Colon (tissue), 2 donors: ENCODE measurements around the gene NUP160.
"Not testable (repeated sequence)": the region's sequence is repeated elsewhere in the genome, so short reads cannot be mapped to it uniquely, and the experiment has no call there.

ENCODE experiments used
- FAIRE-seq: peaks from 2 replicates; lab custom pipeline; 2012; peaks lifted over from hg19 to GRCh38; lab: Jason Lieb, UNC
- donor health status: control.
- donor health status: control.

The NUP160 gene

DNA sequence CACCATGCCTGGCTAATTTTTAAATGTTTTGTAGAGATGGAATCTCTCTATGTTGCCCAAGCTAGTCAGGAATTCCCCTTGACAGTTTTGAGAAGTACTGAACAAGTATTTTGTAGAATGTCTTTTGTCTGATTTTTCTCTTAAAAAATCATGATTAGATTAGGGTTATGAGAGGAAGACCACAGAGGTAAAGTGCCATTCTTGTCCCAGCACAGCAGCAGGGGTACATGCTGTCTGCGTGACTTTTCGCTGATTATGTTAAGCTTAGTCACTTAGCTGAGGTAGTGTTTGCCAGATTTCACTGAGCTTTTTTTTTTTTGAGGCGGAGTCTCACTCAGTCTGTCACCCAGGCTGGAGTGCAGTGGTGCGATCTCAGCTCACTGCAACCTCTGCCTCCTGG is 13.6 kb upstream of the NUP160 start:
- no peak for FAIRE-seq

DNA sequence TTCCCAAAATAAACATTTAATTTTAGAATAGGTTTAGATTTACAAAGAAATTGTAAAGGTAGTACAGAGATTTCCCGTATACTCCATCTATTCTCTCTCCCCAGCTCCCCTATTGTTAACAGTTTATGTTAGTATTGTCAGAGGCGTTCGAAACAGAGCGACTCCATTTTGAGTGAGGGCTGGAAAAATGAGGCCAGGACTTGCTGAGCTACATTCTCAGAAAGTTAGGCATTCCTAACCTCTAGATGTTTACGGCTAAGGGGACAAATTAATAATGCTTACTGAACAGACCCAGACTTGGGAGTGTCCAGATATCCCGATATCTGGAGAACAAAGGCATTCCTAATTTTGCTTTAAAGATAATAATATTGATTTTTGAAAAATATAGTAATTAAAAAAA is 12.4 kb upstream of the NUP160 start:
- FAIRE-seq = no peak

DNA sequence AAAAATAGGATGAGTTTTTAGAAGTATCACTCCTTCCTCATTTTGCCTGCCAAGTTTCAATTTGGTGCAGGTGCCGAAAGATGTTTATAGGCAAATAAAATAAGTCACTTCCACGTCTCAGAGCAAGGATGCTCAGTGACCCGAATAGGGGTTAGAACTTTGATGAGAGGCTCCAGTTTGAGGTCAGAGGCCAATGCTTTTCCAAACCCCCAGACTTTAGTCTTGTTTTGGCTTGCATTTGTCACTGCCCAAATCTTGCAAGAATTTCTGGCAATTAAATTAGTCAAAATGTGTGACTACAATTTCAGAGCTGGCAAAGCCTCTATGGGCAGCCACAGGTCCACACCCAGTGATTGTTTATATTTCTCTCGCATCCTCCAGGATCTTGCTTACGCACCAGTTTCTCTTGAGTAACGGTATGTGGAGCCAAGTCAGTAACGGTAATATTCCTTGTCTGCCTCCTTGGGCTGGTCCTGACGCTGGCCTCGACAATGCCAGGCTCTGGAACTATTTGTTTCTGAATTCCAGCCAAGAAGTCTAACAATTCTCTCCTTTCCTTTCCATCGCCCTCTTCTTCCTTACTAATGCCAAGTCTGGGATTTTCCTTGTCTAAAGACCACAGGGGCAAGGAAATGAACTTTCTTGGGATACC is 9.9 kb upstream of the NUP160 start:
- no peak for FAIRE-seq

DNA sequence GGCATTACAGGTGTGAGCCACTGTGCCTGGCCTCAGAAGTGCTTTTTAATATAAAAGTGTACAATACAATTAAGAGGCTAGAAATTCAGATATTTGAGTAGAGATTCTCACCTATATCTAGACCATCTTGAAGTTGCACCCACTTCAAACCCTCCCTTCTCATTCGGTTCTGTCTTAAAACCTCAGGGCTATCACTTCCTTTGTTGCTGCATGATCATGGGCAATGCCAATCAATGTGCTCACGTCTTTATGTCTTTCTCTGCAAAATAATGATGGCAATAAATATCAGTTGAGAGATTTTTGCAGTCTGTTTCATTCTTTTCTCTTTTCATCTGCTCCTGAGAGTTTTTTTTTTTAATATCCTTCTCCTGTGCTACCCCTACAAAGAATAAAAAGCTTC is 9.3 kb upstream of the NUP160 start:
- no peak for FAIRE-seq

DNA sequence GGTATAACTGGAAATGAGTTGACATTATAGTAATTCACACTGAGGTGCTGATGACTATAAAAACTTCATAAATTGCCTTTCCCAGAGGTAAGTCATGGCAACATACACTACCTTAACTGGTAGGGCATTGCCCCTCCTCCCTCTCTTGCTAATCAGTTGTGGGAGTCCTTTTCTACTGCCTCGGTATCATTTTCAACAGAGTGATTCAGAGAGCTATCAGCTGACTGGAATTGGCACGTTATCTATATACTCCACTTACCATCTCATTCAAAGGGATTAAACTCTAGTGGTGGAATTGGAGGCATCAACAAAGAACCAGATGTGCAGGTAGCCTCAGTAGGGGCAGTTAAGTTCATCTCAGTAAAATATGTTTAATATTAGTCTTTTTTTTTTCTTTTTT is 8.0 kb upstream of the NUP160 start:
- no peak for FAIRE-seq

DNA sequence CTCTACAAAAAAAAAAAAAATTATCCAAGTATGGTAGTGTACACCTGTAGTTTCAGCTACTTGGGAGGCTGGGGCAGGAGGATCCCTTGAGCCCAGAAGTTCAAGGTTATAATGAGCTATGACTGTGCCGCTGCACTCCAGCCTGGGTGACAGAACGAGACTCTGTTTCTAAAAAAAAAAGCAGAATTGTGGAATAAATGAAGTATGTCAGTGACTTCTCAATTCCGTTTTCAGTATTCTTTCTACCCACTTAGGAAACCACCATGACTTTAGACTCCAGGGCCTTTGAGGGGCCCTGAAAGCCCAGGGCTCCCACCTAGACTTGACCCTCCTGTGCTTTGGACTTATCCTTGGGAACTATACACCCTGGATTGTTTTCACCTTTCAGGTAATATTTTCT is 6.5 kb upstream of the NUP160 start:
- no peak for FAIRE-seq

DNA sequence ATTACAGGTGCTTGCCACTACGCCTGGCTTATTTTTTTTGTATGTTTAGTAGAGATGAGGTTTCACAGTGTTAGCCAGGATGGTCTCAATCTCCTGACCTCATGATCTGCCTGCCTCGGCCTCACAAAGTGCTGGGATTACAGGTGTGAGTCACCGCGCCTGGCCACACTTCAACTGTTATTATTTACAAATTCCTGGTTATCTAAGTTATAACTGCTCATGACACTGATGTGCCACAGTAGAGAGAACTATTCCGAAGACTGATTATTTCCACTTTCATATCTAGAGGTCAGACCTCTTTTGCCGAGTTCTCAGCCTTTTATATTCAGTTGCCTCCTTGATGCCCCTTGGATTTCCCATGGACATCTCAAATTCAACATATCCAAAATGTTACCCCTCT is 3.9 kb upstream of the NUP160 start:
- FAIRE-seq = no peak

DNA sequence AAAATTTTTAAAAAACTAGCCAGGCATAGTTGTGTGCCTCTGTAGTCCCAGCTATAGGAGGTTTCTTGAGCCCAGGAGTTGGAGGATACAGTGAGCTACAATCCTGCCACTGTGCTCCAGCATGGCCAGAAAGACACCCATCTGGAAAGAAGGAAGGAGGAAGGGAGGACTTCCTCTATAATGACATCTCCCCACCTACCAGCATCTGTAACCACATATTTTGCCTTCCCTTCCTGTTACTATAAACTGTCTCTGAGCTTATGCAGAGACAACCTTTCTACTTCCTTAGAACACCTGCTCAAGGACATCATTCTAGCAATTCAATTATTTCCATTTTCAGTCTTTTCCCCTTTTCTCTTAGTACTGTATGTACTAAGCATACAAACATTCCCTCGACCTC is 2.2 kb upstream of the NUP160 start:
- FAIRE-seq = no peak

DNA sequence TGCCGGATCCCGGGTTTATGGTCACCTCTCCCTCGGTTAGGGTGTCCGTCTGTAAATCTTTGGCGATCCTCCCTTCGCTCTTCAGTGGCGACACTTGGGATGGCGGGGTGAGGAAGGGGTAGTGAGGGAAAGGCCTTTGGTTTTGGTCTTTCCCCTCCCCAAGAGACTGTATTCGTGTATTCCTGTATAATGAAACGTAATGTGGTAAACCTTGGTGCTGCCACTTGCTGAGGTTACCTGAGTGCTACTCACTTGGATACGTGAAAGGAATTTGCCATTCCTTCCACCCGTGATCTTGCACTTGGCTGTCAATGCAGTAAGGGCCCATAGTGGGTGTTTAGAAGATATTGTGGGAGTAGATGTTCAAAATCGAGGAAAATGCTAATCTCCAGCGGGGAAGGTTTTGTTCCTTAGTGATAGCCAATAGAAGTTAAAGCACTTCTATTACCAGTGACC is 578 bp upstream of the NUP160 start:
- FAIRE-seq = no peak

DNA sequence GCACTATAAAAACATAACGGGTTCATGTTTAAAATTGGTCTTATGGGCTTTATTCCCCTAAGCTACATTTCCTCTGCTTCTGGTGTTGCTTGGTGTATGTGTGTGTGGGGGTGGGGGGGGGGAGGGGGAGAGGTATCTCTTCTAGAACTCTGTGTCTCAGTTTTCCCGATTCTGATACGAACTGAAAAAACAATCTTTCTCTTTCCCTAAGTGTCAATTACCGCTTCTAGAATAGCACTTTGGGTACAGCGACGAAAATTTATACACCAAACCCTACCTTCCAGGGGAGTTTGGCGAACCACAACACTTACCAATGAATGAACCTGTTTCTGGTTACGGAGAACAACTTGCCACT is 636 bp downstream of the NUP160 start:
- FAIRE-seq = no peak

DNA sequence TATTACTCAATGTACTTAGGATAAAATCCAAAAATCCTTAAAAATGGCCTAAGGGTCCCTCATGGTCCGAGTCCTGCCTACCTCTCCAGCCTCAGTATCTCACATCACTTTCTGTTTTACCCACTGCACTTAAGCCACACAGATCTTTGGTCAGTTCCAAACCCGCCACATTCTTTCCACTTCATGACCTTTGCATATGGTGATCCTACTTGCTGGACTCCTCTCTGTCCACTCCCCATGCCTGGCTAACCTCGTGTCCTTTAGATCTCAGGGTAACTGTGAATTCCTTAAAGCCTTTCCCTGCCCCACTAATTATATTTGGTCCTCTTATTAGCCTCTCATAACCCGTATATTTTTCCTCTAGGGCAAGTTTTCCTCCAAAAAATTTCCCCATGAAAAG is 1.2 kb downstream of the NUP160 start:
- FAIRE-seq = no peak

DNA sequence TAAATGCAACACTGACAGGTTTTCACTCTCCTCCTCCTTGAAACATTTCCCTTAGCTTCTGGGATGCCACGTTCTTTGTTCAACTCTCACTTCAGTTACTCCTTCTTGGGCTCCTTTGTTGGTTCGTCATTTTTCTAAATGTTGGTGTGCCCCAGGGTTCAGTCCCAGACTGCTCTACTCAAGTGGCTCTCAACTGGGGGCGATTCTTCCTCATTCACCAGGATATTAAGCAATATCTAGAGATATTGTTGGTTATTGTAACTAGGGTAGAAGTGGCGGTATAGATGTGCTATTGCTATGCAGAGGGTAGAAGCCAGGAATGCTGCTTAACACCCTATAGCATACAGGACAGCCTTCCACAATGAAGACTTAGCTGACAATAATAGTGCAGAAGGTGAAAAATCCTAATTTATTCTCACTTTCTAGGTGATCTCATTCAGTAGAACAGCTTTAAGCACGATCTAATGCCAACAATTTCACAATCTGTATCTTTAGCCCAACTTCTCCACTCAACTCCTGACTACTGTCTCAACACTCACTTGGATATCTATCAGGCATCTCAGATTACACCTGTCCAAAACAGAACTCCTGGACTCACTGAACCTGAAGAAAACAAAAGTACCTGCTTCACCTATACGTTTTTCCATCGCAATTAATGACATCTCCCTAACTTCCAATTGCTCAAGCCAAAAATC is 4.6 kb downstream of the NUP160 start:
- no peak for FAIRE-seq

DNA sequence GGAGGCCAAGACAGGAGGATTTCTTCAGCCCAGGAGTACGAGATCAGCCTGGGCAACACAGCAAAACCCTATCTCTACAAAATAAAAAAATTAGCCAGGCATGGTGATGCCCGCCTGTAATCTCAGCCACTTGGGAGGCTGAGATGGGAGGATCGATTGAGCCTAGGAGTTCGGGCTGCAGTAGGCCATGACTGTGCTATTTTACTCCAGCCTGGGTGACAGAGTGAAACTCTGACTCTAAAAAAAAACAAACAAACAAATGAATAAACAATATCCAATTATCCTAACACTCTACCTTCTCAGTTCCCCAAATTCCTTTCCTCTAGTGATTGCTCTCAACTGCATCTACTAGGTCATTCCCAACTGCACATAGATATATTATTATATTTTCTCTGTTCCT is 5.4 kb downstream of the NUP160 start:
- no peak for FAIRE-seq

DNA sequence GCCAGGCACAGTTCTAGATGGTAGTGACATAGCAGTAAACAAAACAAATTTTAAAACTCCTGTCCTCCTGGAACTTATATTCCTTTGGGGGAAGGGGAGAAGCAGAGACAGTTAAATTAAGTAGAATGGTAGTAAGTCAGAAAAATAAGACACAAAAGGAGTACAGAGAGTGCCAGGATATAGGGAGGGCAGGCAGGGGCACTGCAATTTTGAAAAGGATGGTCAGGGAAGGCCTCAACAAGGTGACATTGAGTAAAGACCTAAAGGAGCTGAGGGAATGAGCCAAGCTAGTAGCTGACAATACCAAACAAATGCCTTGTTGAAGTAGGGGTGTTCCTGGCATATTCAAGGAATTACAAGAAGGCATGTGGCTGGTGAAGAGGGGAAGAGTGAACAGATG is 10.2 kb downstream of the NUP160 start:
- FAIRE-seq = no peak

DNA sequence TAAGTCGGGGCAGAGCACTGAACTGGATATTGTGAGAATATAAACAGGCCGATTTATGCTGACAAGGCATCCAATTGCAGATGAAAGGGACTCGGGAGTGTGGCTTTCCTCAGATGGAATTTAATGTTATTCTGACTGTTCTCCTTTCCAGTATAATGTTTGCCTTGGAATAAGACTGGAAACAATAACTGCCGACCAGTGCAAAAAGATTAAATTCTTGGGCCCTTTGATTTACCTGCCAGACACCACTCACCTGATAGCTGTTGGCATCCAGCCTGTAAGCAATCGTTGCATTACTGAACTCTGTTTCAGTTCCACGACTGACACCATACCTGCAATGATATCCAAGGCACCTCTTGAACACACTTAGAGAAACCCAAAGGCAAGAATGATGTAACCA is 10.9 kb downstream of the NUP160 start:
- FAIRE-seq = no peak

DNA sequence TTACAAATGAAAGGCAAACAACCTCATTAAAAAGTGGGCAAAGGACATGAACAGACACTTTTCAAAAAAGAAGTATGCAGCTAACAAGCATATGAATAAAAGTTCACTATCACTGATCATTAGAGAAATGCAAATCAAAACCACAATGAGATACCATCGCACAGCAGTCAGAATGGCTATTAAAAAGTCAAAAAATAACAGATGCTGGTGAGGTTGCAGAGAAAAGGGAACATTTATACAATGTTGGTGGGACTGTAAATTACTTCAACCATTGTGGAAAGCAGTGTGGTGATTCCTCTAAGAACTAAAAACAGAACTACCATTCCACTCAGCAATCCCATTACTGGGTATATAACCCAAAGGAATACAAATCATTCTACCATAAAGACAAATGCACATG is 18.1 kb downstream of the NUP160 start:
- not testable (repeated sequence) for FAIRE-seq

DNA sequence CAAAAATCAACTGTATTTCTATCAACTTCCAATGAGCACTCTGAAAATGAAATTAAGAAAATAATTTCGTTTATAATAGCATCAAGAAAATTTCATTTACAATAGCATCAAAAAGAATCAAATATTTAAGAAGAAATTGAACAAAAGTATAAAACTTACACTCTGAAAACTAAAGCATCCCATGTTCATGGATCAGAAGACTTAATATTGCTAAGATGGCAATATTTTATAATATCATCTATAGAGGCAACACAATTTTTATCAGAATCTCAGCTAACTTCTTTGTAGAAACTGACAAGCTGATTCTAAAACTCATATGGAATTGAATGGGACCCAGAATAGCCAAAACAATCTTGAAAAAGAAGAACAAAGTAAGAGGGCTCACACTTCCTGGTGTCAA is 19.9 kb downstream of the NUP160 start:
- no peak for FAIRE-seq

DNA sequence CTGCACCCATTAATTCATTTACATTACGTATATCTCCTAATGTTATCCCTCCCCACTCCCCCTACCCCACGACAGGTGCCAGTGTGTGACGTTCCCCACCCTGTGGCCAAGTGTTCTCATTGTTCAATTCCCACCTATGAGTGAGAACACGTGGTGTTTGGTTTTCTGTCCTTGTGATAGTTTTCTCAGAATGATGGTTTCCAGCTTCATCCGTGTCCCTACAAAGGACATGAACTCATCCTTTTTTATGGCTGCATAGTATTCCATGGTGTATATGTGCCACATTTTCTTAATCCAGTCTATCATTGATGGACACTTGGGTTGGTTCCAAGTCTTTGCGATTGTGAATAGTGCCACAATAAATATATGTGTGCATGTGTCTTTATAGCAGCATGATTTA is 25.5 kb downstream of the NUP160 start:
- not testable (repeated sequence) for FAIRE-seq

DNA sequence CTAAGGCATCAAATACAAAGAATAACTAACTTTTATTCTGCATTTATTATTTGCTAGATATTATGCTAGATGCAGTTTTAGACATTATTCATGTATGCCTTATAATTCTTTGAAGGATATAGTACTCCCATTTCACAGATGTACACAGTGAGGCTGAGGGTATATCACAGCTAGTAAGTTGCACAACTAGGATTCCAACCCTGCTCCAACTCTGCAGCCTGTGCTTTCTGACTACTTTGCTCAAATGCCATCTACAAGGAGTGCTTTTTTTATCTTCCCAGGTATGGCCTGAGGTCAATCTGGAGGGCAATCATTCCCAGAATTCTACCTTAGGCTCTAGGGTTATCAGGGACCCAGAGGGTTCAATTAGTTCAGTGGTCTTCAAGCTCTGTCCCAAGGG is 28.4 kb downstream of the NUP160 start:
- FAIRE-seq = no peak

DNA sequence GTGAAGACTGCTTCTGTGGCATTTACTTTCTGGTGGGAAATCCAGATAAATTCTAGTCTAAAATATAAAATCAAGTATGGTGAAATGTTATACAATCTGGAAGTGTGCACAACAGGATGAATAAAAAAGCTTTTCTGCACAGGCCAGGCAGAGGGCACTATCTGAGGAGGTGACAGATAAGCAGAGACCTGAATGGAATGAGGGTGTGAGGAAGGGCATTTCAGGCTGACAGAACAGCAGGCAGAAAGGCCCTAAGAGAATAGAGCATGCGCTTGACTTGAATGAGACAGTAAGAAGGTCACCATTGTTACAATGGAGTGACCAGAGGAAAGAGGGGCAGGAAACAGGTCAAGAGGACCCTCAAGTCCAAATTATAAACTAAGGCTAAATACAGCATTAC is 47.4 kb downstream of the NUP160 start:
- FAIRE-seq = no peak

DNA sequence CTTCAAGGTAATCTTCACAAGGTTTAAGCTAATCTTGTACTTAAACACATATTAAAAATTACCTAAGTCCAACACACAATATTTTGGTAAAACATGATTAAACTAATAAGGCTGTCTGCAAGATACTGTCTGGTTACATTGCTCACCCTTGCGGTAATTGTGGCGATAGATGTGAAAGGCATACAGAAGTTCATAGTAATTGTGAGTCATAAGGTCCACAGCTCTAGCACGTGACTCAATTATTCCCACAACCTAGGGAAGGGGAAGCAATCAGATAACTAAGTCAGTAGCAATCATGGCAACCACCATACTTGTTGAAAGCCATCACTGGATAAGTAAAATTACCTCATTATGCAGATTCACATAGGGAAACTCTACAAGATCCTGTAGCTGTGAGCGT is 50.5 kb downstream of the NUP160 start:
- FAIRE-seq = no peak

DNA sequence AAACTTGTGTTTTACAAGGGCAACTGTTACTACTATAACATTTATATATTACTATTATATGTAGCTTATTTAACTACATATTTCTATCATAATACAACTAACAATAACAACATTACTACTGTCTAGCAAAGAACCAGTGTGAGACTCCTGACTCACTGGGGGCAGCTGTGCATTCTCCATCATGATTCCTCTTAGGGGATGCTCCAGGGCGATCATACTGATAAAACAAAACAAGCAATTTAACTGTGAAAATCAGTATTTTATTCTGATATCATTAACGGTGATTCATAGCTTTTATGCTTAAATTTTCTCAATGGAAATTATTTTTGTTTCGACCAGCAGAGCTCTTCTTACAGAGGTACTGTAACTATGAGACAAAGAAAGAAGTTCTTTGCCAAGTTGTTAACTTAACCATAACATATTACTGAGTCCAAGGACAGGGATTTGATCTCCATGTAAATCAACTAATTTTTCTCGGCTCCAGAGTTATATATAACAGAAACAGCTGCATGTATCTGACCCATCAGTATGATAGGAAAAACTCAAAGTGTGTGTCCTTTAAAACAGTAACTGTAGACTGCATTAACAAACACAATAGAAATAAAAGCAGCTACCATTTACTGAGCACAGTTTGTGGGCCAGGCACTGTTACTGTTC is 56.2 kb downstream of the NUP160 start:
- no peak for FAIRE-seq

DNA sequence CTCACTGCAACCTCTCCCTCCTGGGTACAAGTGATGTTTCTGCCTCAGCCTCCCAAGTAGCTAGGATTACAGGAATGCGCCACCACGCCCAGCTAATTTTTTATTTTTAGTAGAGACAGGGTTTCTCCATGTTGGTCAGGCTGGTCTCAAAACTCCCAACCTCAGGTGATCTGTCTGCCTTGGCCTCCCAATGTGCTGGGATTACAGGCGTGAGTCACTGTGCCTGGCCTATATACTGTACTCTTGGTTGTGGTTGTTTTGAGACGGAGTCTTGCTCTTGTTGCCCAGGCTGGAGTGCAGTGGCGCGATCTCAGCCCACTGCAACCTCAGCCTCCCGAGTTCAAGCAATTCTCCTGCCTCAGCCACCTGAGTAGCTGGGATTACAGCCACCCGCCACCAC is 58.1 kb downstream of the NUP160 start:
- FAIRE-seq = not testable (repeated sequence)

DNA sequence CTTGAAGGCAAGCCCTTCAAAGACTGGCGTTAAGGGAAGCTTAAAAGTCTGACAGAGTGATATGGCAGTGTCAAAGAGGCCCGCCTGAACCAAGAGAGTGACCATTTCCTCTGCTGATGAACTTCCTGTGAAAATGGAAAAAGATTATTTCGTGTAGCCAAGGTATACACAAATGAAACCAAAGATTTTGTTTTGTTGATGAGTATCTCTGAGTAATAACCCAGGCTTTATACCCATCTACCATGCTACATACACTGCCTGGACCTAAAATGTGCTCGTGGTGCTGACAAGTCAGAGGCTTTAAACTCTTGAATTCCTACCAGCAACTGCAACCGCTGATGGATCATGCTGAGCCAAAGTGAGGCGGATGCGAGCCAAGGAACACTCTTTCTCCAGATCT is 60.0 kb downstream of the NUP160 start:
- FAIRE-seq = no peak
